Osteocyte (in vitro differentiated cells): ENCODE measurements around the gene RAP1GAP2. TPM values are rescaled to one million over a fixed set of nuclear protein-coding genes. Genes with fewer than 3 reads are reported as not detected.
"Not testable (repeated sequence)": the region's sequence is repeated elsewhere in the genome, so short reads cannot be mapped to it uniquely, and the experiment has no call there.

Experiments
- DNase-seq: peaks from one replicate; pipeline ENCODE4 v3.0.0; 2021; ENCODE audit warnings: mixed read lengths; ENCODE audit not compliant: unreplicated experiment; ENCODE audit errors: extremely low spot score
- H3K27ac Mint-ChIP-seq: one replicate; pipeline ENCODE4 v1.8.0; 2021; ENCODE audit warnings: mild to moderate bottlenecking, mixed read lengths; ENCODE audit not compliant: unreplicated experiment
- H3K27me3 Mint-ChIP-seq: one replicate; pipeline ENCODE4 v1.8.0; 2021; ENCODE audit warnings: mixed read lengths; ENCODE audit not compliant: unreplicated experiment
- H3K36me3 Mint-ChIP-seq: one replicate; pipeline ENCODE4 v1.8.0; 2021; ENCODE audit warnings: mixed read lengths; ENCODE audit not compliant: unreplicated experiment
- H3K4me1 Mint-ChIP-seq: one replicate; pipeline ENCODE4 v1.8.0; 2021; ENCODE audit warnings: mixed read lengths; ENCODE audit not compliant: unreplicated experiment
- H3K4me3 Mint-ChIP-seq: one replicate; pipeline ENCODE4 v1.8.0; 2021; ENCODE audit warnings: mild to moderate bottlenecking, moderate library complexity, mixed read lengths; ENCODE audit not compliant: unreplicated experiment
- H3K9me3 Mint-ChIP-seq: one replicate; pipeline ENCODE4 v1.8.0; 2021; ENCODE audit warnings: mixed read lengths; ENCODE audit not compliant: unreplicated experiment
- CTCF ChIP-seq: fragments of 200-600 bp; sonication (generic); IDR thresholded peaks from 2 replicates; pipeline ENCODE4 v1.5.0; 2021; ENCODE audit warnings: antibody characterized with exemption, mild to moderate bottlenecking, moderate library complexity
- total RNA-seq: library from RNA; stranded (reverse); gene quantifications from 2 replicates; pipeline ENCODE4 v1.2.1, GENCODE V29; 2021

The RAP1GAP2 gene
- total RNA-seq, 1 donor from 2014 or later = 6.3 TPM

- no peak for TF ChIP-seq CTCF
- Mint-ChIP-seq H3K4me3 (no peak overlapping the region), H3K4me1 (peaks cover 4% of the 10 kb centered on the region), H3K27ac (no peak overlapping the region), H3K9me3 (no peaks in the 10 kb centered on the region), H3K36me3 (no peaks in the 10 kb centered on the region), H3K27me3 (peaks cover 27% of the 10 kb centered on the region)
- no peak for DNase-seq
Observed at GRCh38 chr17:2780931-2781454, 15.2 kb upstream of the RAP1GAP2 start.

GRCh38 chr17:2781598-2781997 lies 14.6 kb upstream of the RAP1GAP2 start:
- not testable (repeated sequence) for H3K27ac Mint-ChIP-seq, H3K4me3 Mint-ChIP-seq, H3K9me3 Mint-ChIP-seq, DNase-seq, H3K4me1 Mint-ChIP-seq, H3K36me3 Mint-ChIP-seq
- peaks cover 26% of the 10 kb centered on the region for H3K27me3 Mint-ChIP-seq

DNA sequence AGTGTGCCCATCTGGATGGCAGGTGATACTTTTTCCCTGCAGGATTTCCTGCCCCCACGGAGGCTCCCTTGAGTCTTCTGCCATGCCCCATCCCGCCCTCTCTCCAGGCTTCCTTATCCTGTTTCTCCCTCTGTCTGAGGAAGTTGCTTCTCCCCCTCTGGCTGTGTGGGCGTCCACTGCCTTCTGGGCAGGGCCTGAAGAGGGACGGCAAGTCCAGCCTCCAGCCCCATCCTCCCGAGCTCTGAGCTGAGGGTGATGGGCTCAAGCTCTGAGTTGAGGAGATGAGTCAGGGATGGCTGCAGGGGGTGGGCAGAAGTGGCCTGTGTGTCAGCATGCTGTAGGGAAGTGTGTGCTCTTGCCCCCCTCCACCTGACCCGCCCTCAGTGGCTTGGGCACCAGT lies 14.2 kb upstream of the RAP1GAP2 start:
- H3K4me3 Mint-ChIP-seq = no peak overlapping the region
- peaks cover 22% of the 10 kb centered on the region for H3K27me3 Mint-ChIP-seq
- H3K36me3 Mint-ChIP-seq = no peaks in the 10 kb centered on the region
- H3K4me1 Mint-ChIP-seq = peaks cover under 1% of the 10 kb centered on the region
- DNase-seq = no peak
- no peak for TF ChIP-seq CTCF
- H3K27ac Mint-ChIP-seq = no peak overlapping the region
- H3K9me3 Mint-ChIP-seq = no peaks in the 10 kb centered on the region

DNA sequence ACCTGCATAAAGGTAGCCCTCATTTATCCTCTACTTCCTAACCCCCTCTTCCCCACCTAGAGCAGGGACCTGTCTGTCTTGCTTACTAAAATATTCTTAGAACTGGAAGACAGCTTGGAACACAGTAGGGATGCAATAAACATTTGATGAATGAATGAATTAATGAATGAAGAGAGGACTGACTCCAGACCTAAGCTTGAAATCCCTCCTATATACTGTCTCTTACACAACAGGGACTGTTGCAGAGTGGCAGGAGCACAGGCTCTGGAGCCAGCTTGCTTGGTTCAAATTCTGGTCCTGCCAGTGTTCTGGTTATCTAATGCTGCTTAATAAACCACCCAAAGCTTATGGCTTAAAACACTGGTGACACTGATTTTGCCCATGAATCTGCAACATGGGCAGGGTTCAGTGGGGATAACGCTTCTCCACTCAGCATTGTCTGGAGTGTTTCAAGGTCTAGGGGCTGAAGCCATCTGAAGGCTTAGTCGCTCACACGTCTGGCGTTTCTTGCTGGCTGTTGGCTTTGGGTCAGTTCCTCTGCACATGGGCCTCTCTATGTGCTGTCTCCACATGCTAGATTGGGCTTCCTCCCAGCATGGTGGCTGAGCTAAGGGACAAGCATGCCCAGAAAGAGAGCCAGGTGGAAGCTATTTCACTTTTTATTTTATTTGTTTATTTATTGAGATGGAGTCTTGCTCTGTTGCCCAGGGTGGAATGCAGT lies 12.8 kb upstream of the RAP1GAP2 start:
- H3K9me3 Mint-ChIP-seq = no peaks in the 10 kb centered on the region
- no peak overlapping the region for H3K4me3 Mint-ChIP-seq
- TF ChIP-seq CTCF = no peak
- H3K4me1 Mint-ChIP-seq = no peaks in the 10 kb centered on the region
- no peak overlapping the region for H3K27ac Mint-ChIP-seq
- DNase-seq = no peak
- no peaks in the 10 kb centered on the region for H3K36me3 Mint-ChIP-seq
- H3K27me3 Mint-ChIP-seq = peaks cover 12% of the 10 kb centered on the region

- Mint-ChIP-seq H3K4me3 (no peak overlapping the region), H3K36me3 (no peaks in the 10 kb centered on the region), H3K27me3 (peaks cover 6% of the 10 kb centered on the region), H3K27ac (no peak overlapping the region), H3K9me3 (no peaks in the 10 kb centered on the region), H3K4me1 (no peaks in the 10 kb centered on the region)
- no peak for DNase-seq
- TF ChIP-seq CTCF = no peak
Observed at GRCh38 chr17:2784864-2785263, 11.4 kb upstream of the RAP1GAP2 start.

DNA sequence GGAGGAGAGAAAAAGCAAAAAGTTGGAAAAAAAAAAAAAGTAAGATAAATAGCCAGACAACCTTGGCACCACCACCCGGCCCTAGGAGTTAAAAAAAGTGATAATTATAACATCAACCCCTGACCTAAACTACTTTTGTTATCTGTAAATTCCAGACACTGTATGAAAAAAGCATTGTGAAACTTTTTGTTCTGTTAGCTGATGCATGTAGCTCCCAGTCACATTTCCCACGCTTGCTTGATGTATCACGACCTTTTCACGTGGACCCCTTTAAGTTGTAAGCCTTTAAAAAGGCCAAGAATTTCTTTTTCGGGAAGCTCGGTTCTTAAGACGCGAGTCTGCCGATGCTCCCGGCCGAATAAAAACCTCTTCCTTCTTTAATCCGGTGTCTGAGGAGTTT lies 10.9 kb upstream of the RAP1GAP2 start:
- H3K9me3 Mint-ChIP-seq, H3K27ac Mint-ChIP-seq, H3K4me3 Mint-ChIP-seq, H3K36me3 Mint-ChIP-seq, H3K27me3 Mint-ChIP-seq, DNase-seq, H3K4me1 Mint-ChIP-seq: not testable (repeated sequence)
